Measurements from ENCODE around the gene PFKFB4.
"Not testable (repeated sequence)": the region's sequence is repeated elsewhere in the genome, so short reads cannot be mapped to it uniquely, and the experiment has no call there.

The PFKFB4 gene

DNA sequence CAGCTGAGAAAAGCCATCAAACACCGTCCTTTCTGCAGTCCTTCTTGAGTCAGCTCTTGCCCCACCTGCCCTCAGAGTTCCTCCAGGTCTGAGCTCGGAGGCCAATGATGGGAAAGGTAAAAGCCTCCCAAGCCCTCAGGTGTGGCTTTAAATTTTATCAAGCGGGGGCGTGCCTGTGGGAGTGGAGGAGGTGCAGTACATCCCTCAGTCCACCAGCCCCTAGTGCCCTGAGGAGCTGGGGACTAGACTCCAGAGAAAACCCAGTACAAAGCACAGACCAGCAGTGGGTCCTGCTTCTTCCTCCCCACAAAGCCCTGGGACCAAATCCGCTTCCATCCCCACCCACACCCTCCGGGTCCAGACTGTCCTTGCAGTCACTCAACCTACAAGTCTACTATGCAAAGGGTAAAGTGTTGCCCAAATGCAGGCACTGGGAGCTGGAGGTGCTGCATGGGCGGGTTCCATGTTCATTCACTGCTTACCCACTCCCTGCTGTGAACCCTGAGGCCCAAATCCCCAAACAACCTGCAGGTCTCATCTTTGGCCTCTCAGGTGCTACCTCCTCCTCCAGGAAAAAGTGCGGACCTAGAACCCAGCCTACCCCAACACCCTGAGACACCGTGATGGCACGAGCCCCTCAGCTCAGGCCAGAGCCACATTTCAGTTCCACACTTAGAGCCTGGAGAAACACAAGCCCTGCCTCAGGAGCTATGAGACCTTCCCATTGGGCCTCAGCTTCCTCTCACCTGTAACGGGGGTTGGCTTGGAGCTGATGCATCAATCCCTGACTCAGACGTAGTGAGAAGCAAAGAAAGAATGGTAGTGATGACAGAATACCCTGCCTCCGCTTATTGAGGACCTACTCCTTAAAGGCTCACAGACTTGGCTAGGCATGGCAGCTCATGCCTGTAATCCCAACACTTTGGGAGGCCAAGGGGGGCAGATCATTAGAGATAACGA is 2.4 kb downstream of the PFKFB4 start:
- H3K27ac ChIP-seq, result no peak overlapping the region
- TF ChIP-seq, protein P1, sequence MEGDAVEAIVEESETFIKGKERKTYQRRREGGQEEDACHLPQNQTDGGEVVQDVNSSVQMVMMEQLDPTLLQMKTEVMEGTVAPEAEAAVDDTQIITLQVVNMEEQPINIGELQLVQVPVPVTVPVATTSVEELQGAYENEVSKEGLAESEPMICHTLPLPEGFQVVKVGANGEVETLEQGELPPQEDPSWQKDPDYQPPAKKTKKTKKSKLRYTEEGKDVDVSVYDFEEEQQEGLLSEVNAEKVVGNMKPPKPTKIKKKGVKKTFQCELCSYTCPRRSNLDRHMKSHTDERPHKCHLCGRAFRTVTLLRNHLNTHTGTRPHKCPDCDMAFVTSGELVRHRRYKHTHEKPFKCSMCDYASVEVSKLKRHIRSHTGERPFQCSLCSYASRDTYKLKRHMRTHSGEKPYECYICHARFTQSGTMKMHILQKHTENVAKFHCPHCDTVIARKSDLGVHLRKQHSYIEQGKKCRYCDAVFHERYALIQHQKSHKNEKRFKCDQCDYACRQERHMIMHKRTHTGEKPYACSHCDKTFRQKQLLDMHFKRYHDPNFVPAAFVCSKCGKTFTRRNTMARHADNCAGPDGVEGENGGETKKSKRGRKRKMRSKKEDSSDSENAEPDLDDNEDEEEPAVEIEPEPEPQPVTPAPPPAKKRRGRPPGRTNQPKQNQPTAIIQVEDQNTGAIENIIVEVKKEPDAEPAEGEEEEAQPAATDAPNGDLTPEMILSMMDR (IDR thresholded peaks at IDR 0.05; ENCODE audit: low read depth, low read length, missing control alignments), result no peak
- no peaks in the 10 kb centered on the region for H3K27me3 ChIP-seq (replicated peaks)
- H3K36me3 ChIP-seq (replicated peaks), result no peaks in the 10 kb centered on the region
- DNase-seq, result no peak
- H3K4me3 ChIP-seq (ENCODE audit: low read depth, low read length), result no peak overlapping the region
- in situ Hi-C loops (cut with HindIII; ENCODE audit: low pct_ligation_motif_present, low sequenced_read_pairs), result no loop called here

DNA sequence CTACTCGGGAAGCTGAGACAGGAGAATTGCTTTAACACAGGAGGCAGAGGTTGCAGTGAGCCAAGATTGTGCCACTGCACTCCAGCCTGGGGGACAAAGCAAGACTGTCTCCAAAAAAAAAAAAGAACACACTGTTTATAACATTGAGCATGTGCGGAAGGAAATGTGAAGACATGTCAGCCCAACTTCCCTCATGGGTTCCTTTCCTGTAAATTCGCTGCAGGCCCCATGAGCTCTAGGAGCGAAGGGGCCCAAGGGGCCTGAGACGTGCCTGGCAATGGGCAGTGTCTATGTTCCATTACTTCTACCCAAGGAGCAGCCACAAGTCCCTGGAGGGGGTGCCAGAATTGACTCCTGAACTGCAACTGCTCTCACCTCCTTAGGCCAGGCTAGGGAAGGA is 3.2 kb downstream of the PFKFB4 start:
- H3K4me3 ChIP-seq (ENCODE audit: low read depth, low read length), result no peak overlapping the region
- TF ChIP-seq, protein P1 (IDR thresholded peaks at IDR 0.05; ENCODE audit: low read depth, low read length, missing control alignments), result no peak
- in situ Hi-C loops (cut with HindIII; ENCODE audit: low pct_ligation_motif_present, low sequenced_read_pairs), result no loop called here
- no peaks in the 10 kb centered on the region for H3K27me3 ChIP-seq (replicated peaks)
- H3K36me3 ChIP-seq (replicated peaks), result no peaks in the 10 kb centered on the region
- no peak for DNase-seq
- H3K27ac ChIP-seq, result no peak overlapping the region

DNA sequence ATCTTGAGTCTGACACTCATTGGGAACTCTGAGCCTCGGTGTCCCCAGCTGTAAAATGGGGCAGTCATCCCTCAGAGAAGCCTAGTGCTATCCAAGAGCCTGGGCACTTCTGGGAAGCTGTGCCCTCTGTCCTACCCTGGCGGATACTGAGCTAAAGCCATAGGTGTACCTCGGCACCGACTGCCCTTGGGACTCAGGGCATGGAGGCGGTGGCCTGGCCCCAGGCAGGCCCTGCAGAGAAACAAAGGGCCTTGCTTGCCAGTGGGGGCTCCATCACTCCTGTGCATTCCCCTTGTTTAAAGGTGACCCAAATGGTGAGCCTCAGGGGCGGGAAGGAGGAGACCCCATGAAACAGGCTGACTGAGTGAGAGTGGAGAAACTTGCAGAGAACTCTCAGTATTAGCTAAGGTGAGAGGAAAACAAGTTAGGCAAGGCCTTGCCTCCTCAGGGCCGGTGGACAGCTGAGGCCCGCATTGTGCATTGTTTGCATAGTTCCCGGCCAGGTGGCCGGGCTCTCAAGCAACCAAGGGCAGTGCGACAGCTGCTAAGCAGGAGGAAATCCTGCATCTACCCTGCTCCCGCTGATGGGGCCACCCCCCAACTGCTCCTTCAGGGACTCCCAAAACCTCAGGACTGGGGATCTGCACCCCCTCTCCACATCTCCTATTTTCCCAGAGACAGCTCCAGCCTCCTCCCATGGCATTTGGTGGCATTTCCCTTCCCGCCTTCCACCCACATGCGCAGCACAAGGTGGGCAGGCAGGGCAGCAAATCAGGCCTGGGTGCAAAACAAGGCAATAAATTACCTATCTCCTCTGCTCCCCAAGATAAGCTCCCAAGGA is 4.3 kb downstream of the PFKFB4 start:
- no peaks in the 10 kb centered on the region for H3K27me3 ChIP-seq (replicated peaks)
- in situ Hi-C loops (cut with HindIII; ENCODE audit: low pct_ligation_motif_present, low sequenced_read_pairs), result no loop called here
- TF ChIP-seq, protein P1 (IDR thresholded peaks at IDR 0.05; ENCODE audit: low read depth, low read length, missing control alignments), result no peak

DNA sequence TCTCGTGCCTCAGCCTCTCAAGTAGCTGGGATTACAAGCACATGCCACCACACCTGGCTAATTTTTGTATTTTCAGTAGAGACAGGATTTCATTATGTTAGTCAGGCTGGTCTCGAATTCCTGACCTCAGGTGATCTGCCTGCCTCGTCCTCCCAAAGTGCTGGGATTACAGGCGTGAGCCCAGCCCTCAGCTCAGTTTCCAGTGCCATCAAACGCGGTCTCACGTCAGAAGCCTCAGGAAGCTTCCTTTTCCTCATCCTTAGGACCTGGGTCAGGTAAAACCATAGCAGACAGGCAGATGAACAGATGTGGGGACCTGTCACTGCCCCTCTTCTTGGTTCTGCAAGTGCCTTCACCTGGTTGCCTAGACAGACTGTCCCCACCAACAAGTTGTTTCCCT is 5.0 kb downstream of the PFKFB4 start:
- DNase-seq; H3K27ac ChIP-seq; H3K27me3 ChIP-seq (replicated peaks); in situ Hi-C loops (cut with HindIII; ENCODE audit: low pct_ligation_motif_present, low sequenced_read_pairs); H3K4me3 ChIP-seq (ENCODE audit: low read depth, low read length); H3K36me3 ChIP-seq (replicated peaks): not testable (repeated sequence)

More for the DNA sequence above, 4.3 kb downstream of the PFKFB4 start:
- Histone ChIP-seq H3K4me3 (ENCODE audit: low read depth, low read length) (no peak overlapping the region), H3K27ac (no peak overlapping the region), H3K36me3 (replicated peaks) (no peaks in the 10 kb centered on the region)
- DNase-seq, result no peak

DNA sequence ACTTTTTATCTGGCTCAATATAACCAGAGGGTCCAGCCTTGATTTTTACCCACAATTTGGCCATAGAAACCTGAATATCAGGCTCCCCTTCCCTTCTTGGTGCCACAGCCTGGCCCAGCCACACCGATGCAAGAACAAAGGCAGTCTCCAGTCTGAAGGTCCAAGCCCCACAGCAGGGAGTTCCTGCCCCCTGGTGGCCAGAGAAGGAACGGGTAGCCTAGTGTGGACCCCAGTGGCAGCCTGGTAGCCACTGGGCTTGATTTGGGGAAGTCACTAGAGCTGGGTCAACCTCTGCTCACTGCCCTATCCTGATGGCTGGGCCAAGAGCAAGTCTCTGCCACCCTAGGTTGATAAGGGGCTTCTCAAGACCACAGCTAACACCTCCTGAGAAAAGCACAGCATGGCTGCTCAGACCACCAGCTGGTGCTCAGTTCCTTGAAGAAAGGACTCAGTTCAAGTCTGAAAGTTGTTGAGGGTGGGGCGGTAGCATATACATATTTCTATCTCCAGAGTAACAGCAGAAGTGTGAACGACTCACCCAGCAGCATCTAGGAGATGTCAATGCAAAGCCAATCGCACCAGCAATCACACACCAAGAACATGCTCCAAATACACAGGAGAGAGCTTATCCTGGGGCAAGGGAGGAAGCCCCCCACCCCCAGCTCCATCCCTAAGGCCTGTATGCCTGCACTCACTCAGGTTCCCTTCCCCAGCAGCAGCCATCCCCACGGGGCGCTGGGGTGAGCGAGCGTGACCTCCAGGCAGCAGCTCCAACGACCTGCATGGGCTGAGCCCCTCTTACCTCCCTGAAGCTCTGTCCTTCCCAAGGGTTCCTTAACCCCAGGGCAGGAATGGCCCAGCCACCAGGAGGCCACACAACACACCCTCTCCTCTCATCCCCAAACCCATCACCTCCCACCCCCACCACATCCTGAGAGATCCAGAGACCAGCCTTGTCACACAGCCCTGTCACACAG is 7.6 kb downstream of the PFKFB4 start:
- in situ Hi-C loops (cut with HindIII; ENCODE audit: low pct_ligation_motif_present, low sequenced_read_pairs), result no loop called here
- Histone ChIP-seq H3K36me3 (replicated peaks) (no peaks in the 10 kb centered on the region), H3K4me3 (ENCODE audit: low read depth, low read length) (no peak overlapping the region), H3K27me3 (replicated peaks) (no peaks in the 10 kb centered on the region), H3K27ac (no peak overlapping the region)
- DNase-seq, result peak; percentile 70
- TF ChIP-seq, protein P1 (IDR thresholded peaks at IDR 0.05; ENCODE audit: low read depth, low read length, missing control alignments), result peak; percentile 97

All from brain microvascular endothelial cell (primary cell).